NCI-H345 (cell line): ENCODE measurements around the gene WDR35.
"Not testable (repeated sequence)": the region's sequence is repeated elsewhere in the genome, so short reads cannot be mapped to it uniquely, and the experiment has no call there.

Experiments
- DNase-seq: peaks from one replicate; lab custom pipeline; 2025; lab: John Stamatoyannopoulos, UW

WDR35 gene

DNA sequence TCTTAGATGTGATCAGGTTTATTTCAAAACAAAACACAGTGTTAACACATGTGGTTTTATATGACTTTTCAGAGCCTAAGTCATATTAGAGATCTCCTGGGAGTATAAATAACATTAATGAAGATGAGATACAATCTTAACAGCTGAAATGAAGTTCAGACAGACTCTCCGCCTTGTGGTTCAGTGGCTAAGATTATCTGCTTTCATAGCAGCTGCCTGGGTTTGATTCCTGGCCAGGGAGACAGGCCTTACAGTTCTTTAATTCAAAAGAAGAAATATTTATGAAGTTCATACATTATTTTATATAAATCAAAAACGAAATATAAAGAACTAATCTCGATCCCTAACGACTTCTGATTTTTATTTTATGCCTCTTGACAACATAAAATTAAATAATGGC is 52.9 kb downstream of the WDR35 start:
- no peak for DNase-seq

DNA sequence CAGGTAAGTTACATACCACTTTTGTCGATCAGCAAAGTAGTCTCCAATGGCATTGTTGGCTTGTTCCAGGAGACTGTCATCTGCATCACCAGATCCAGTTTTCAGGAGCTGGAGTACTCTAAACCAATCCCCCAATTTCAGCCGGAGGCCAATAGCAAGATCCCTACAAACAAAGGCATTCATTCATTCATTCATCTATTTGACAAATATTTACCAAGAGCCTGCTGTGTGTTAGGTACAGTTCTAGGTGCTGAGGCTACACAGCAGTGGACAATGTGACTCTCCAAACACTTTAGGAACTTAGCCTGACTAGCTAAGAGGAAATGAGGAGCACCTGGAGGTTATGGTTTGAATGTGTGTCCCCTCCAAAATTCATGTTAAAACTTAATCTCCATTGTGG is 53.7 kb downstream of the WDR35 start:
- no peak for DNase-seq

- no peak for DNase-seq
Observed at GRCh38 chr2:19933351-19933981, 56.4 kb downstream of the WDR35 start.

GRCh38 chr2:19932928-19933327 is 57.0 kb downstream of the WDR35 start:
- no peak for DNase-seq

- no peak for DNase-seq
Observed at GRCh38 chr2:19929226-19929625, 60.7 kb downstream of the WDR35 start.

GRCh38 chr2:19927816-19928215 is 62.1 kb downstream of the WDR35 start:
- DNase-seq, result not testable (repeated sequence)

DNA sequence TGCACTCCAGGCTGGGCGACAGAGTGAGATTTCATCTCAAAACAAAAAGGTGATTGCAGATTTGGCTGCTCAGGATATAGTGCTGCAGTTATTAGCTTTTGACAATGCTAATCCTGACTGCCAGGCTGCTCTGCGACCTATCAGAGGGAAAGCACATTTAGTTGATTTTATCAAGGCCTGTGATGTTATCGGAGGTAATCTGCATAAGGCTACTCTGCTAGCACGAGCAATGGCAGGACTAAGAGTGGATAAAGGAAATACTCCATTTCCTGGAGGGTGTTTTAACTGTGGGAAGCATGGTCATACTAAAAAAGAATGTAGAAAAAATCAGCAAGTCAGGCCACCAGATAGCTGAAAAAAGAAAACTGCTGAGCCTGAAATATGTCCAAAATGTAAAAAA is 65.4 kb downstream of the WDR35 start:
- not testable (repeated sequence) for DNase-seq

- not testable (repeated sequence) for DNase-seq
Observed at GRCh38 chr2:19922188-19922587, 67.7 kb downstream of the WDR35 start.

GRCh38 chr2:19916385-19916950 is 73.4 kb downstream of the WDR35 start:
- DNase-seq, result no peak

DNA sequence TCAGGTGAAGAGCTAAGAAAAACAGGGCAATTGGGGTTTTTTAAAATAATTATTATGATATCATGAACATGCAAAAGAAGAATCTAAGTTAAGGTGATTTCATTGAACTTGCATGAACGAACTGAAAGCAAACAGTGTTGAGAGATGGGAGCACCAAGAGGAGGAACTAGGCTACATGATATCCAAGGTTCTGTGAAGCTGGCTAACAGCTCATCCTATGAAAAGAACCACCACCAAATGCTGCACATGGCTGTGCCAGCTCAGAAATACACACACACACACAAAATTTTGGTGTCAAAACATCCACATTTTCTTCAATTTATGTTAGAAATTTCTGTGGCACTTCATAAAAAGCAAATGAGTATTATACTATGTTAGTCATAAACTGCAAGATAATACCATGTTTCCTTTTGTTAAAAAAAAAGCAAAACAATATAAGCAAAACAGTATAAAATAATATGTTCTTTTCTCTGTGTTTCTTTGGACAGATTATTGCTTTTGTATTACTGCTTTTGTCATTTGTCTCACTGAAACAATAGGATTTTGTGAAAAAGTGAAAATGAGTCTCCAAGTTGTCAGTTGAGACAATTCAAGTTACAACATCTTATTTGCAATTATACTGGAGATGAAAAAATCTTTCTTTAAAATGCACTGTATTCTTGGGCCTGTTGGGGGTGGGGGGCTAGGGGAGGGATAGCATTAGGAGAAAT is 75.5 kb downstream of the WDR35 start:
- DNase-seq, result no peak

GRCh38 chr2:19911808-19912509 is 77.9 kb downstream of the WDR35 start:
- DNase-seq, result no peak

DNA sequence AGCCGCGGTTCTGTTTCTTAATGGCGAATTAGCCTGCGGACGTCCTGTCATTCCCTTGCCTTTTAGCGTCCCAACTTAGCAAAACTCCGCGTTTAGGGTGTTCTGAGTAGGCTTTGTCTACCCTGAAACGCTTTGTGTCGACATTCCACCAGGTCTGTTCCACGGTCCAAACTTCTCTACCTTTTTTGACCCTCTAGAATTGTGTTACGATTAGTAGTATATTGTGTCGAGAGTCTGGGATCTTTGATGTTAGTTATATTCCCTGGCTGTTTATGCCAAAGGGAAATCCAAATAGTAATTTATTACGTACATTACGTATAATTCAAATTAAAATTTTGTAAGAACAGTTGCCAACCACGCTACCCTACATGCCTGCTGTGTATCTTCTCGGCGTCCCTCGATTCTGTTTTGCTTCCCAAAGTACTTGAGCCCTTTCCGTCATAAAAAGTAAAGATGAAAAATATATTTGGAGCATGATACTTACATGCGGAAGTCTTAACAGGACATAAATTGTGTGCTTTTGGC is 87.6 kb downstream of the WDR35 start:
- DNase-seq, result no peak

DNA sequence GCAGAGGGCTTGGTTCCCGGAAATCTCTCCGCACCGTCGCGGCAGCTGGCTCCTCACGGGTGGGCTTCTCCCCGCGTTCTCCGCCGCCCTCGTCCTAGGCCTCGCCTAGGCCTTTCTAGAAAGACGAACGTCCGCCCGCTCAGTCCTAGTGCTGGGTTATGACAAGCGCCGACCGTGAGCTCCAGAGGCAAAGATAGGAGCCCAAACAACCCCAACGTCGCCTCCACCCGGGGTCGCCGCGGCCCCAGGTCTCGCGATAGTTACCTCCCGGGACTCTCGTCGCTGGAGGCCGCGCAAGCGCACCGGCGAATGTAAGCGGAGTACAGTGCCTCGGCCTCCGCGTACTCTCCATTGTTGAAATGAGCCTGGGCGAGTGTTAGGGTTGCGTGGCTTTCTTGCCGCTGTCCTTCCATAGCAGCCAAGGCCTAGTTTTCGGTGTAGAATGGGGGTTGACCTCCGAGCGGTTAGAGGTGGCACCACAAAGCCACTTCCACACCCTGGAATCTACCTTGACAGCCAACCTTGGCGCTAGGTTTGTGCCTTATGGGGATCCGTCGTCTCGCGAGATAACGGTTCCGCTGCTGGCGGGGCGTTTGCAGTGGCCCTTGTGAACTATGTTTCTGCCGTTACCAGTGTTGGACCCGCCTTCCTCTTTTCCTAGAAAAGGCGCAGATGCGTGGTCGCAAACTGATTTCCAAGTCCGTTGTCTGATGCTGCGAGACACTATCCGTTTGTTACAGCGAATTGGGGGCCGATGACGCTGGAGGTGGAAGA is 88.3 kb downstream of the WDR35 start, which contains the start of gene TTC32:
Gene TTC32 (minus strand): TSS at position 542 of the 774 bp plus-strand sequence. CDS start 129 bp downstream, at position 413.
- DNase-seq, result peak; percentile 95

DNA sequence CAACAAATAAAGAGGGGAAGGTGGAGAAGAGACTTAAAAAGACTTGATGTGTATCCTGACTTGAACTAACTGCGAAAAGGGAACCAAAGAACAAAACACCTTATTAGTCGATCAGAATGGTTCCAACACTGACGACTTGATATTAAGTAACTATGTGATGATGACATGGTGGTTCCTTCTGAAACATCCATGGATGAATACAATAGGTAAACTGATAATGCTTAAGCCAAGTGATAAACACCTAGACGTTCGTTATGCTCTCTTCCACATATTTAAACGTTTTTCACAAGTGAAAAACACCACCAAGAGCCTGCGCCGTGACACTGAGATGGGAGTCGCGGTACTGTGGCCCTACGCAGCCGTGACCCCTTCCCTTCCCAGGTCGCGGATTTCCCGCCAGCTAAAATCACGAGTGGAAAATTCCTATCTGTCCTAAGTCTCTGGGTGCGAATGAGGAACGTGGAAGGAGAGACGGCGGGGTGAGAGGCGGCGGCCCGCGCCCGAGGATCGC is 88.9 kb downstream of the WDR35 start:
- peak; percentile 29 for DNase-seq

DNA sequence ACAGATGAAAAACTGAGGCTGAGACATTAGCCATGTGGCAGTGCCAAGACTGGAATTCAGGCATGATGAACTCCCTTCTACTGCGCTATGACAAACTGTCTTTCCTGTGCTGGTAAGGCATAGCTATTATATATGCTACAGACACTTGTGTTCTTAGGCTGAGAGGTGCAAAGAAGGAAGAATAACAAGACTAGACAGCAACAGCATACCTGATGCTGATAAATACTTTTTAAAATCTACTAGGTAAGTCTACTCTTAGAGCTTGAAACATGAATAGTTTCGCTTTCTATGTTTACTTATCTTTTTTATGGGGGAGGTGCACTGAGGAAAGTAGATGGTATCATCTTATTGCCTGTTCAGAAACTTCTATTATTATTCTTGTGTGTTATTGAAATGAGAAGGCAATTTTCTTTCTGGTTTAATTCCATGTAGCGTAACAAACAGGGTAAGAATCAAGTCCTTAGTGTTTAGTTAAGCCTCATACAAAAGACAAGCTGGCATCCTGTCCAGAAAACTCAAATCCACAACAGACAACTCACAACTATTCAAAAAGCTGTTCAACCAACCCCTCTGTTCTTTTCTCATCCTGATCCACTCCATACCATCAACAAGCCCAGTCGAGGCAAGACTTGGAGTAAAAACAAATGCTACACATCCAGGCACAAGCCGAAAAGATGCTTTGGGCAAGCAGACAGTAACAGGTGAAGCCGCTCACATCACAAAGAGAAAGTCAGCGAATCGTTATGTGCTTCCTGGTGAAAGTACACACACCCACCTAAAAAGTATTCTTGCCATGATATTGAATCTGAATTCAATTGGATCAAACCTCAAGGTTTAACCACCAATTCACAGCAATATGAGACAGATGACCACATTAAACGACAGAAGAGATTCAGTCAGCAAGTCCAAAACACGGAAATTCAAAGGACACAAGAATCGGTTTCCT is 89.6 kb downstream of the WDR35 start:
- peak; percentile 12 for DNase-seq

DNA sequence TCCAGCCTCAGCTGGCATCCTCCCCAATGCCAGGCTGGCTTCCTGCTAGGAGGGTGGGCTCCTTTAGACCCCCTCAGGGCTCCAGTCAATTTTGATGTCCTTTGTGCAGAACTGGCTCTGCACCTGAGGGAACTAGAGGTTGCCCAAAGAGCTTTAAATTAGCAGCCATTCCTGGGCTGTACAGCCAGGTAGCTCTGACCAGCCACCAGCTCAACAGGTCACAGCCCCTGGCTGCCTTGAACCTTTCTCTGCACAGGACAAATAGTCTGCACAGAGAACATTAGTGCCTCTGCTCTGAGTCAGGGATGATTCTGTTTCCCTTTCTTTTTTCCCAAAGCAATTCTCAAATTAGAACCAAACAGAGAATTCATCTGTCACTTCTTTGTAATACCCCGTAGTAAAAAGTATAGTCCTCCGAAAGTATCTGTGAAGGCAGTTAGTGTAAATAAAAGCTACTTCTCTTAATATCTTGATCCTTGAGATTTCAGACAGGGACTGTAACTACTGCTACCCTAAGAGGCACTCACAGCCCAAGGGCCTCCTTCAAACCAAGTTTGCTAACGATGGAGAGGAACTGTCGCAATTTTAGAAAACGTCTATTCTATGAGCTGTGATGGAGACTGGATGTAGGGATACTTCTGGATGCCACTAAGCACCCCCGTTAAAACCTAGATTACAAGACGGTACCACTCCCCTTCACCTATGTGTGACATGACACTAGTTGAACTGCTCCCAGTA is 91.1 kb downstream of the WDR35 start:
- no peak for DNase-seq

DNA sequence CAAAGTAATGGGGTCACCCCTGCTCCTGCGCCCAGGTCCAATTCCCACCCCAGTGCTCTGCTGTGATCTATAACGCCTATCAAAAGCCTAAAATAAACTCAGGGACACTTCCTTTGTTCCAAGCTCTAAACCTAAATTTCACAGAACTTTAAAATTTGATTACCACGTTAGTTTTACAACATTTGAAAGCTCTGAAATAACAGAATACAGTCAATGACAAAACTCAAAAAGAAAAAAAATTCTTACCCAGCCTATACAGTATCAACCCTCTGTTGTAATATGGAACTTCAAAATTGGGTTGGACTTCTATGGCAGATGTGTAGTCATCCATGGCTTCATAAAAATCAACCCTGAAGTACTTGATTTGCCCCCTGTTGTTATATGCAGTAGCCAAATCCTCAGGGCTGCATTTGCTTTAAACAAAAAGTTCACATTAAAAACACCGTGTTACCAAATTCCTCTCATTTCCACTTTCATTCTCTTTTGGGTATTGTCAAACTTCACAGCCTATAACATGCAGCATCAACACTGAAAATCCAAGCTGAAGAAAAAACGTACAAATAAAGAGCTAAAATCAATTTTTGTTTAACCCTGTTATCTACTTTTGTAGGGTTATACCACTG is 92.2 kb downstream of the WDR35 start:
- no peak for DNase-seq

- DNase-seq, result no peak
Observed at GRCh38 chr2:19895535-19895934, 94.4 kb downstream of the WDR35 start.

DNA sequence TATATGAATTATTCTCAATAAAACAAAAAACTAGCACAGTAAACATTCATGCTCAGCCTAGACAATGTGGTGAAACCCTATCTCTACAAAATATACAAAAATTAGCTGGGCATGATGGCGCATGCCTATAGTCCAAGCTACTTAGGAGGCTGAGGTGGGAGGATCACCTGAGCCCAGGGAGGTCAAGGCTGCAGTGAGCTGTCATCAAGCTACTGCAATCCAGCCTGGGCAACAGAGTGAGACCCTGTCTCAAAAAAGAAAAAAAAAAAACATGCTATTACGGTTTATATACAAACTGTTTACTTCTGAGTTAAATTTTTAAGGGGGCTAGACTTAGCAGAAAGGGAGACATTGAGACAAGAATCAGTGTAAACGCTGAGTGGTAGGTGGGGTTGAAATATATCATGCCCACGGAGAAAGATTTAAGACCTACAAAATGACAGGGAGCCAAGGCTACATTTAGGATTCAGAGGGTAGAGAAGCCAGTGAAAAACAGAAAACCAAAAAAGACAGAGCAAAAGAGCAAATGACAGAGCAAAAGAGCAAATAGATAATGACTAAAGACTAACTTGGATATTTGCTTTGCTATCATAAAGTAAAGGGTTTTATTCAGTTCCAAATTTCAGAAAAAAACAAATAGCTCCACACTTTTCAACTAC is 95.6 kb downstream of the WDR35 start:
- DNase-seq, result no peak
